K562 (cell line): ENCODE results near the gene CLASP1. TPM values are rescaled to one million over a fixed set of nuclear protein-coding genes. Genes with fewer than 3 reads are reported as not detected.

Experiments used
- ATAC-seq: fragments of 200-7000 bp; cut with Tn5 transposase; 3 replicates; pipeline ENCODE4 v1.9.1; 2020; ENCODE audit warnings: moderate library complexity
- BruUV-seq: library from RNA; stranded (reverse); fragments of 400-500 nt; replicated peaks from 2 replicates; lab custom pipeline; 2021; lab: Mats Ljungman, UMichigan
- CTCF ChIA-PET: fragments of 300-600 bp; formaldehyde crosslinking; extraction: SDS; loops from one replicate; lab custom pipeline; 2021; ENCODE audit warnings: low intra/inter-chr PET ratio; lab: Yijun Ruan, JAX
- POLR2A ChIA-PET: fragments of 300-600, 350-650 bp; sonication (Branson Sonifier 250); formaldehyde crosslinking; extraction: SDS; loops from one replicate; lab custom pipeline; 2021; ENCODE audit warnings: antibody characterized with exemption, inconsistent platforms; lab: Yijun Ruan, JAX
- DNase-seq, 4 experiments: peaks; one replicate each; pipeline versions ENCODE4 v3.0.0 to v3.0.0-alpha.2; 2011 to 2018; ENCODE audit warnings: low spot score in 3 of 4, mixed read lengths in 3 of 4; ENCODE audit errors: extremely low read depth in 1 of 4
- FAIRE-seq: peaks from 2 replicates; lab custom pipeline; 2011; peaks lifted over from hg19 to GRCh38; lab: Jason Lieb, UNC
- H2AFZ ChIP-seq: 2 replicates; pipeline ENCODE4 v1.6.0; 2011; ENCODE audit warnings: low read depth, low read length, control low read depth, inconsistent platforms
- H3K27ac ChIP-seq: fragments of 200-600 bp; 3 replicates; pipeline ENCODE4 v1.8.0; 2011; ENCODE audit warnings: low read depth, mild to moderate bottlenecking, control low read depth, inconsistent platforms, low read length, moderate library complexity, mixed read lengths; ENCODE audit errors: extremely low read depth
- H3K27me3 ChIP-seq, 2 experiments: fragments of 300-600 bp in 1 of 2; 2 replicates in 1 of 2; 3 replicates in 1 of 2; pipeline versions ENCODE4 v1.6.0 to v1.8.0; 2011; ENCODE audit warnings: inconsistent platforms in 2 of 2, low read length in 2 of 2, mild to moderate bottlenecking in 1 of 2, mixed read lengths in 1 of 2, moderate library complexity in 1 of 2; ENCODE audit not compliant: control insufficient read depth in 2 of 2, insufficient read depth in 2 of 2
- H3K36me3 ChIP-seq: fragments of 300-600 bp; 3 replicates; pipeline ENCODE4 v1.8.0; 2011; ENCODE audit warnings: mild to moderate bottlenecking, low read length, inconsistent platforms; ENCODE audit not compliant: control insufficient read depth, insufficient read depth
- H3K4me1 ChIP-seq, 2 experiments: fragments of 200-600 bp in 1 of 2; replicated peaks in 1 of 2; 2 replicates in 1 of 2; 3 replicates in 1 of 2; pipeline versions ENCODE4 v1.5.1 to v1.8.0; 2011; ENCODE audit warnings: inconsistent platforms in 2 of 2, low read length in 2 of 2, mild to moderate bottlenecking in 1 of 2, mixed read lengths in 1 of 2, moderate library complexity in 1 of 2; ENCODE audit not compliant: control insufficient read depth in 2 of 2, insufficient read depth in 2 of 2
- H3K4me2 ChIP-seq: 2 replicates; pipeline ENCODE4 v1.6.1; 2011; ENCODE audit warnings: low read length, control low read depth, inconsistent platforms, mixed read lengths; ENCODE audit not compliant: insufficient read depth
- H3K4me3 ChIP-seq: fragments of 200-600 bp; sonication (generic), shearing (Covaris generic); 2 replicates; pipeline ENCODE4 v1.5.1; 2016; ENCODE audit warnings: control low read depth, inconsistent platforms
- H3K79me2 ChIP-seq: fragments of 200-600 bp; 3 replicates; pipeline ENCODE4 v1.8.0; 2011; ENCODE audit warnings: low read length, inconsistent platforms; ENCODE audit not compliant: control insufficient read depth, insufficient read depth
- H3K9ac ChIP-seq, 2 experiments: 2 replicates each; pipeline versions ENCODE4 v1.6.0 to v1.6.1; 2011; ENCODE audit warnings: low read depth in 2 of 2, low read length in 2 of 2, control low read depth in 1 of 2, inconsistent platforms in 1 of 2, mild to moderate bottlenecking in 1 of 2, mixed read lengths in 1 of 2; ENCODE audit not compliant: insufficient read depth in 1 of 2
- H3K9me1 ChIP-seq: one replicate; pipeline ENCODE4 v1.6.0; 2011; ENCODE audit warnings: inconsistent platforms, mild to moderate bottlenecking, low read length, moderate library complexity; ENCODE audit not compliant: control insufficient read depth, insufficient read depth
- H3K9me3 ChIP-seq: replicated peaks from 2 replicates; pipeline ENCODE4 v1.5.1; 2011; ENCODE audit warnings: low read depth, low read length, inconsistent platforms; ENCODE audit not compliant: control insufficient read depth, insufficient read depth
- H4K20me1 ChIP-seq: replicated peaks from 2 replicates; pipeline ENCODE4 v1.6.1; 2011; ENCODE audit warnings: low read length, inconsistent platforms, mixed read lengths; ENCODE audit not compliant: control insufficient read depth, insufficient read depth
- BHLHE40 ChIP-seq: IDR thresholded peaks from 2 replicates; pipeline ENCODE4 v1.6.1; 2011; ENCODE audit warnings: low read length, improper control_type of control experiment
- BRCA1 ChIP-seq, 2 experiments: fragments of 450-650 bp in 1 of 2; sonication (generic) in 1 of 2; formaldehyde crosslinking in 1 of 2; IDR thresholded peaks; 2 replicates each; pipeline versions ENCODE4 v1.5.0 to v1.6.1; 2017 to 2020; ENCODE audit warnings: mild to moderate bottlenecking in 1 of 2, missing genetic modification reagents in 1 of 2
- CREB1 ChIP-seq, 2 experiments: sonication (generic) in 1 of 2; formaldehyde crosslinking in 1 of 2; IDR thresholded peaks; 2 replicates each; pipeline versions ENCODE4 v1.6.1 to v1.8.0; 2012 to 2022; ENCODE audit warnings: inconsistent platforms in 1 of 2, mild to moderate bottlenecking in 1 of 2, missing genetic modification reagents in 1 of 2, moderate library complexity in 1 of 2
- FUS ChIP-seq: fragments of 200-400 bp; formaldehyde crosslinking; optimal IDR thresholded peaks from 2 replicates; pipeline ENCODE3; 2017; ENCODE audit warnings: low read depth, low read length
- HNRNPL ChIP-seq: fragments of 200-400 bp; formaldehyde crosslinking; IDR thresholded peaks from 2 replicates; pipeline ENCODE4 v1.6.1; 2017; ENCODE audit warnings: low read depth, mild to moderate bottlenecking, low read length
- SIX5 ChIP-seq, 2 experiments: IDR thresholded peaks; 2 replicates each; pipeline ENCODE4 v1.6.1; 2011; ENCODE audit warnings: low read length in 2 of 2, borderline replicate concordance in 1 of 2, low read depth in 1 of 2, mild to moderate bottlenecking in 1 of 2, moderate library complexity in 1 of 2; ENCODE audit not compliant: insufficient read depth in 1 of 2
- SMARCA4 ChIP-seq: fragments of 450-650 bp; IDR thresholded peaks from 2 replicates; pipeline ENCODE4 v1.6.1; 2016
- ZBTB7A ChIP-seq: IDR thresholded peaks from 2 replicates; pipeline ENCODE4 v1.6.1; 2011; ENCODE audit warnings: low read depth, mild to moderate bottlenecking, low read length, moderate library complexity, borderline replicate concordance; ENCODE audit not compliant: control insufficient read depth
- ZNF134 ChIP-seq: fragments of 250-450 bp; sonication (Bioruptor Pico); conservative IDR thresholded peaks from 2 replicates; pipeline ENCODE4 v1.4.0; 2020
- ZNF239 ChIP-seq: fragments of 250-450 bp; sonication (Bioruptor Pico); IDR thresholded peaks from 2 replicates; pipeline ENCODE4 v1.4.0; 2020; ENCODE audit warnings: mild to moderate bottlenecking
- ZZZ3 ChIP-seq: fragments of 450-650 bp; IDR thresholded peaks from 2 replicates; pipeline ENCODE4 v1.6.1; 2016; ENCODE audit warnings: antibody characterized with exemption, mild to moderate bottlenecking, moderate library complexity
- WGBS: fragments of 100-300 bp; shearing (Covaris generic); methylation state at CpG from one replicate; pipeline ENCODE4 v1.1.6; 2016; ENCODE audit warnings: low coverage, mixed read lengths; ENCODE audit not compliant: insufficient coverage; ENCODE audit errors: missing lambda C conversion rate; 5-methylcytosine and 5-hydroxymethylcytosine counted together
- in situ Hi-C: fragments of 300-500 bp; cut with MboI; formaldehyde crosslinking; loops from 4 replicates; pipeline ENCODE4 v1.15.0; 2018; ENCODE audit warnings: inconsistent platforms, mixed read lengths
- intact Hi-C: fragments of 100-400 bp; cut with micrococcal nuclease; formaldehyde crosslinking; loops from 2 replicates; pipeline ENCODE4 v1.14.2; 2022
- polyA plus RNA-seq, 8 experiments: library from polyadenylated mRNA; depleted of rRNA in 4 of 8; stranded (reverse) in 5 of 8; unstranded in 3 of 8; fragments of >200 nt; fragmentation: Nextera tagmentation in 2 of 8; fragmentation: Illumina TruSeq in 1 of 8; extraction: Ambion mirVana in 2 of 8; extraction: Trizol in 1 of 8; gene quantifications; 2 replicates each; pipeline versions ENCODE4 v1.2.1 to v1.2.3, GENCODE V29; 2011 to 2014; ENCODE audit warnings: inconsistent platforms in 1 of 8, missing spikeins in 1 of 8
- total RNA-seq, 7 experiments: library from RNA; depleted of rRNA in 6 of 7; stranded (reverse); fragments of >200 nt in 6 of 7; fragmentation: Illumina TruSeq in 2 of 7; extraction: Trizol in 2 of 7; gene quantifications; 2 replicates each; pipeline versions ENCODE4 v1.2.1 to v1.2.3, GENCODE V29; 2011 to 2021; ENCODE audit warnings: low replicate concordance in 1 of 7
- TF ChIP-seq, protein P1 (sequence below), 2 experiments: IDR thresholded peaks; 2 replicates each; pipeline ENCODE4 v1.6.1; 2012; ENCODE audit warnings: improper control_type of control experiment in 2 of 2, low read depth in 2 of 2, low read length in 2 of 2, borderline replicate concordance in 1 of 2
- TF ChIP-seq, protein P2 (sequence below): sonication (generic); formaldehyde crosslinking; IDR thresholded peaks from 2 replicates; pipeline ENCODE4 v1.9.0; 2022; ENCODE audit warnings: mild to moderate bottlenecking, missing genetic modification reagents
- TF ChIP-seq, protein P3 (sequence below): sonication (generic); IDR thresholded peaks from 2 replicates; pipeline ENCODE4 v1.6.1; 2016

Gene CLASP1
- total and polyA plus RNA-seq, 9 of the 15 experiments (the other 6 are each of a cell fraction or from before 2014, with no cell fraction given), result 1.7 to 40.3 (median 20.7) TPM

DNA sequence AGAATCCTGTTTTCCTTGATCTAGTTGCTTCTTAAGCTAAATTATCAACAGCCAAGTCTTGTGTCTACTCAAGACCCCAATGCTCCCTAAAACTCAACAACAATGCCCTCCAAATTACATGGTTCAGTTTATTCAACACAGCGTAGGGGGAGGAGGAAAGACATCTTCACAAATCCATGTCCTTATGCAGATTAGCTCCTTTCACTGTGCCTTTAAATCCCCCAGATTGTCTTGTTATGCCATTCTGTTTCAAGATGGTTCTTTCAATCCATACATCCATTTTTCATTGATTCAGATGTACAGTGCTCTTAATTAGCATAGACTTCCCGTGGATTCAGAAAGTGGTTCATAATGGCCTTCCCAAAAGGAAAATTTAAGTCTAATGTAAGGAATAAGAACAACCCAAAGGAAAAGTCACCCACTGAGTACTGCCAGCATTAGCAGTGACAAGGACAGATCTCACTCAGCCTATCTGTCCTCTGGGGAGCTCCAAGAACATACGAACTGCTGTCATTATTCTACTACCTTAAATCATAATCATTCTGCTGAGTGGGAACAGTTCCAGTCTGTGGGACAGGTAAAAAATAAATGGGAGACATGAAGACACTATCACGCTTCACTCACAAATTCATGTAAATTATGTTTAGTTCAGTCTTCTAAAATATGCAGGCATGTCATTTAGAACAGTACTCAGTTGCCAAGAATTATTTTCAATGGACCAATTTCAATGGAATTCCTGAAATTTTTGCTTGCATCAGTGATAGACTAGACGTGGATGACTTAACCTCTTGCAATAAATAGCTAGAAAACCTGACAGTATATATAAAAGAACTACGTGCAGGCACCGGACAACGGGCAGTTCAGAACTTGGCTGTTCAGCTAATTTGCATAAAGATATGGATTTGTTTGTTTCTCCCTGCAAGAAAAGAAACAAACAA, 177.5 kb downstream of the CLASP1 start:
- Histone ChIP-seq H3K36me3 (peaks cover 44% of the 10 kb centered on the region), H3K4me2 (no peak overlapping the region), H3K4me3 (no peak overlapping the region), H3K79me2 (no peaks in the 10 kb centered on the region; the same call in 2 of the 3 replicates), H3K9ac (no peak overlapping the region), H3K9me1 (no peaks in the 10 kb centered on the region), H4K20me1 (peaks cover 10% of the 10 kb centered on the region; the same call in 1 of the 2 replicates), H2AFZ (no peak overlapping the region), H3K27ac (no peak overlapping the region), H3K9me3 (no peaks in the 10 kb centered on the region), H3K27me3 (no peaks in the 10 kb centered on the region), H3K4me1 (peaks cover 4 to 18% of the 10 kb centered on the region in 2 experiments; a peak in 4 of 5 replicates)
- CTCF ChIA-PET, result no interaction called here
- DNase-seq (no peak), FAIRE-seq (no peak), ATAC-seq (no peak)
- BruUV-seq, result no TSS peak
- intact Hi-C loops, result no loop called here
- POLR2A ChIA-PET, result interaction anchor here (0.6 to 1.9 kb wide), 4 partner anchors 9 to 397 kb away, joined by 3 to 6 read pairs (median 4); no protein-coding TSS in a partner anchor
- WGBS, result 79% methylated on average over 8 of the region's 8 CpGs
- TF ChIP-seq ZBTB7A (no peak), SIX5 (IDR thresholded peaks at IDR 0.05; ENCODE audit: borderline replicate concordance in 1 of 2, insufficient read depth in 1 of 2, low read depth in 1 of 2, low read length in 2 of 2) (no peak), BRCA1 (IDR thresholded peaks at IDR 0.05) (no peak), BRCA1 (CRISPR knock-in tag; IDR thresholded peaks at IDR 0.05) (no peak), SMARCA4 (no peak), BHLHE40 (no peak), ZZZ3 (no peak), CREB1 (IDR thresholded peaks at IDR 0.05) (no peak), CREB1 (CRISPR knock-in tag; IDR thresholded peaks at IDR 0.05) (no peak), ZNF239 (CRISPR knock-in tag) (no peak), ZNF134 (no peak), FUS (no peak), HNRNPL (no peak)
- TF ChIP-seq, protein P1, sequence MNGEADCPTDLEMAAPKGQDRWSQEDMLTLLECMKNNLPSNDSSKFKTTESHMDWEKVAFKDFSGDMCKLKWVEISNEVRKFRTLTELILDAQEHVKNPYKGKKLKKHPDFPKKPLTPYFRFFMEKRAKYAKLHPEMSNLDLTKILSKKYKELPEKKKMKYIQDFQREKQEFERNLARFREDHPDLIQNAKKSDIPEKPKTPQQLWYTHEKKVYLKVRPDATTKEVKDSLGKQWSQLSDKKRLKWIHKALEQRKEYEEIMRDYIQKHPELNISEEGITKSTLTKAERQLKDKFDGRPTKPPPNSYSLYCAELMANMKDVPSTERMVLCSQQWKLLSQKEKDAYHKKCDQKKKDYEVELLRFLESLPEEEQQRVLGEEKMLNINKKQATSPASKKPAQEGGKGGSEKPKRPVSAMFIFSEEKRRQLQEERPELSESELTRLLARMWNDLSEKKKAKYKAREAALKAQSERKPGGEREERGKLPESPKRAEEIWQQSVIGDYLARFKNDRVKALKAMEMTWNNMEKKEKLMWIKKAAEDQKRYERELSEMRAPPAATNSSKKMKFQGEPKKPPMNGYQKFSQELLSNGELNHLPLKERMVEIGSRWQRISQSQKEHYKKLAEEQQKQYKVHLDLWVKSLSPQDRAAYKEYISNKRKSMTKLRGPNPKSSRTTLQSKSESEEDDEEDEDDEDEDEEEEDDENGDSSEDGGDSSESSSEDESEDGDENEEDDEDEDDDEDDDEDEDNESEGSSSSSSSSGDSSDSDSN (IDR thresholded peaks at IDR 0.05; ENCODE audit: borderline replicate concordance in 1 of 2, low read depth in 2 of 2, low read length in 2 of 2), result no peak
- TF ChIP-seq, protein P2, sequence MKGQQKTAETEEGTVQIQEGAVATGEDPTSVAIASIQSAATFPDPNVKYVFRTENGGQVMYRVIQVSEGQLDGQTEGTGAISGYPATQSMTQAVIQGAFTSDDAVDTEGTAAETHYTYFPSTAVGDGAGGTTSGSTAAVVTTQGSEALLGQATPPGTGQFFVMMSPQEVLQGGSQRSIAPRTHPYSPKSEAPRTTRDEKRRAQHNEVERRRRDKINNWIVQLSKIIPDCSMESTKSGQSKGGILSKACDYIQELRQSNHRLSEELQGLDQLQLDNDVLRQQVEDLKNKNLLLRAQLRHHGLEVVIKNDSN, result no peak
- TF ChIP-seq, protein P3, sequence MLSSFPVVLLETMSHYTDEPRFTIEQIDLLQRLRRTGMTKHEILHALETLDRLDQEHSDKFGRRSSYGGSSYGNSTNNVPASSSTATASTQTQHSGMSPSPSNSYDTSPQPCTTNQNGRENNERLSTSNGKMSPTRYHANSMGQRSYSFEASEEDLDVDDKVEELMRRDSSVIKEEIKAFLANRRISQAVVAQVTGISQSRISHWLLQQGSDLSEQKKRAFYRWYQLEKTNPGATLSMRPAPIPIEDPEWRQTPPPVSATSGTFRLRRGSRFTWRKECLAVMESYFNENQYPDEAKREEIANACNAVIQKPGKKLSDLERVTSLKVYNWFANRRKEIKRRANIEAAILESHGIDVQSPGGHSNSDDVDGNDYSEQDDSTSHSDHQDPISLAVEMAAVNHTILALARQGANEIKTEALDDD, result no peak
- in situ Hi-C loops, result no loop called here
